GM18909 (cell line): ENCODE results near the gene B9D1.

Experiments used
- ATAC-seq: cut with Tn5 transposase; IDR thresholded peaks from one replicate; pipeline ENCODE4 v1.9.1; 2021; ENCODE audit warnings: mild to moderate bottlenecking; ENCODE audit not compliant: unreplicated experiment, poor library complexity

B9D1 gene

GRCh38 chr17:19362277-19363113 lies at the start of gene B9D1:
Gene B9D1, minus strand, starts transcription at chr17:19362723. Its CDS starts 154 bp downstream, at chr17:19362569.
- peak; percentile 87 for ATAC-seq

- no peak for ATAC-seq
Observed at GRCh38 chr17:19411631-19412030, 49.1 kb upstream of the B9D1 start.

GRCh38 chr17:19410875-19411620 lies 48.5 kb upstream of the B9D1 start, which contains the start of gene RNF112:
Gene RNF112, plus strand, starts transcription at chr17:19411232. Its CDS starts 177 bp downstream, at chr17:19411409.
- ATAC-seq: no peak

- no peak for ATAC-seq
Observed at GRCh38 chr17:19410091-19410490, 47.6 kb upstream of the B9D1 start.

GRCh38 chr17:19409509-19409908 lies 47.0 kb upstream of the B9D1 start:
- no peak for ATAC-seq

GRCh38 chr17:19409066-19409465 lies 46.5 kb upstream of the B9D1 start:
- ATAC-seq: no peak

- no peak for ATAC-seq
Observed at GRCh38 chr17:19408346-19408710, 45.8 kb upstream of the B9D1 start.

- no peak for ATAC-seq
Observed at GRCh38 chr17:19407601-19408345, 45.2 kb upstream of the B9D1 start.

- ATAC-seq: no peak
Observed at GRCh38 chr17:19405114-19405513, 42.6 kb upstream of the B9D1 start.

- no peak for ATAC-seq
Observed at GRCh38 chr17:19404264-19404663, 41.7 kb upstream of the B9D1 start.

- ATAC-seq: no peak
Observed at GRCh38 chr17:19403021-19403420, 40.5 kb upstream of the B9D1 start.

- no peak for ATAC-seq
Observed at GRCh38 chr17:19402171-19402570, 39.6 kb upstream of the B9D1 start.

- ATAC-seq: no peak
Observed at GRCh38 chr17:19401321-19402010, 38.9 kb upstream of the B9D1 start.

- ATAC-seq: no peak
Observed at GRCh38 chr17:19399750-19400450, 37.4 kb upstream of the B9D1 start.

GRCh38 chr17:19398301-19399181 lies 36.0 kb upstream of the B9D1 start:
- no peak for ATAC-seq

- ATAC-seq: no peak
Observed at GRCh38 chr17:19397556-19398041, 35.1 kb upstream of the B9D1 start.

- no peak for ATAC-seq
Observed at GRCh38 chr17:19392303-19392702, 29.8 kb upstream of the B9D1 start.

GRCh38 chr17:19391432-19391831 lies 28.9 kb upstream of the B9D1 start:
- ATAC-seq: no peak

- ATAC-seq: no peak
Observed at GRCh38 chr17:19390951-19391350, 28.4 kb upstream of the B9D1 start.
